DMS79 treated with DMSO at 0.1 percent for 48 hours (cell line): ENCODE data around the gene LAMC2.
"Not testable (repeated sequence)": the region's sequence is repeated elsewhere in the genome, so short reads cannot be mapped to it uniquely, and the experiment has no call there.

Source experiments
- DNase-seq: peaks from one replicate; lab custom pipeline; 2025; lab: John Stamatoyannopoulos, UW

LAMC2 gene

DNA sequence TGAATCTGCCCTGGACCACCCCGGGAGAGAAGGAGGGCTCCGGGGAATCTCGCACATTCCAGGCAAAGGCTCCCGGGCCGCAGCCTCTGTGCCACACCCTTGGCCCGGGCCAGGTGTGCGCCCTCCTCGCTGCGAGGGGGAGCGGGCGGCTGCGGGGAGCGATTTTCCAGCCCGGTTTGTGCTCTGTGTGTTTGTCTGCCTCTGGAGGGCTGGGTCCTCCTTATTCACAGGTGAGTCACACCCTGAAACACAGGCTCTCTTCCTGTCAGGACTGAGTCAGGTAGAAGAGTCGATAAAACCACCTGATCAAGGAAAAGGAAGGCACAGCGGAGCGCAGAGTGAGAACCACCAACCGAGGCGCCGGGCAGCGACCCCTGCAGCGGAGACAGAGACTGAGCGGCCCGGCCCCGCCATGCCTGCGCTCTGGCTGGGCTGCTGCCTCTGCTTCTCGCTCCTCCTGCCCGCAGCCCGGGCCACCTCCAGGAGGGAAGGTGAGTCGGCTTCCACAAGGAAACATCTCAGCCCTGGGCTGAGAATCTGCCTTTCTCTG lies at the start of gene LAMC2:
TSS of gene LAMC2 (plus strand) at position 324 of the 550 bp plus-strand sequence. CDS start at position 413, 89 bp downstream.
- DNase-seq = peak; percentile 74

DNA sequence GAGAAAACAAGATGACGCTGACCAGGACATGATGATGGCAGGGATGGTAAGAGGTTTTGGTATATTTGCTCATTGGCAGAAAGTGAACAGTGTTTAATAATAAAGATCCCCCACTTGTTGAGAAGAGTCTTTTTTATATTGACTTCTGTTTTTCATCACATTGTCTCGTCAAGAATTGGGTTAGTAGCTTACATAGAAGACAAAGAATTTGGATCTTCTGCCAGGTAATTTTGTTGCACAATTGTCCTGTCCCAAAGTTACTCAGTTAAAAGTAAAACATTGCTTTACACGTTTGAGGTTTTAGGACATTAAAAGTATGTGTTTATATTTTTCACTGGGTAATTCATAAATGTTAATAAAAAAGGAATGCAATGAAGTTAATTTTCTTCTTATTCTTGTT lies 48.3 kb upstream of the LAMC2 start:
- DNase-seq = no peak

DNA sequence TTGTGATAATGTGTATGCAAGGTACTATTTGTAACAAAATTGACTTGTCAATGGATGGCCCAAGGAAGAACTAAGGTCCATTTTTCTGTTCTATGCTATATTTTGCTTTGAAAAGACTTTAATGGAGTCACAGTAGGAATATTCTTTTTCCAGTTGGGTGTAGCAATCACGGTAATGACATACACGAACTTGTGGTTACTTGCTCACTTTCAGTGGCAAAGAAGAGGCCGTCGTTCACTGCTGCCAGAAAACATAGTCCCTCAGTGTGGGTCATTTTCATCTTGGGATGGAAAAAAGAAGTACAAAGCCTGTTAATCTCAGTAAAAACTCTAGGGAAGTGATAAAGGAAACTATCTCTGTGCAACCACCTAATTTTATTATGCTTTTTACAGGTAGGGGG lies 47.8 kb upstream of the LAMC2 start:
- no peak for DNase-seq

DNA sequence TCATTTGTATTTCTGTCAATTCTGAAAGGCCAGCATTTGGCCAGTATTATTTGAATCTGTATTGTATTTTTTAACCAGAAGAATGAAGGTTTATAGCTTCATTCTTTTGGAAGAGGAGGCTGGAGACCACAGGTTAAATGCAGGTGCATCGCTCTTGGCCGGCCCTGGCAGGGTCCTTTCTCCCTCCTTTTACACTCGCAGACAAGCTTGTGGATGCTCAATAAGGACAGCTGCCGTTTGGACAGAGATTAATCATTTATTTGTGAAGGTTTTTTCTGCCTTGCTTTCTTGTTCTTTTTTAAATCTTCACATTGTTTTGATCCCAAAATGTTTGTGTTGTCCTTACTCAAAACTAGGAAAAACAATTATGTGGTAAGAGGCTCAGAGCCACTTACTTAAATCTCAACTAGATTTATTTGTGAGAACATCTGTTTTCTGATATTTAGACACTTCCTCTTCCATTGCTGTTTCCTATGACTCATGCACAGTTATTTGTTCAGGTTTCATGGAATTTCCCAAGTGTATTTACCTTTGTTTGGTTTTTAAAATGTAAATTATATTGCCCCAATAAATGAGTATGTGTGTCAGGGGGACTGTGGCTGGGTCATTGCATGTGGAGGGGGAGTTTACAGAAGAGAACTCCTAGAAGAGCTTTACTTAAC lies 46.7 kb upstream of the LAMC2 start:
- DNase-seq = no peak

DNA sequence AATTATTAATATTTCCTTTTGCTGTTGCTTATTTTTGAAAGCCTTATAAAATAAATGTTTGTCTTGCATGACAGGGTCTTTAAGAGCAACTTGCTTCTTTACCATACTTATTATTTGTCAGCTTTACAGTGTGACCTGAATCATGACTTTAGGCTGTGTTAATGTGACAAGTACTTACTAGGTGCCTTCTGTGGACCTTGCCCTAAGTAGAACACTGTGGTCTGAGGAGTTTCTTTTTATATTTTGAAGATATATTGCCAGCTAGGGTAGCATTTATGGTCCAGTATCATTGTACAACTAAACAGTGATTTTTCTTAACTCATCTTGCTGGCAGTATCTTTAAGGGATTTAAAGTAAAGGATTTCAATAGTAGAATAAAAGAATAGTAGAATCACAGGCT lies 45.4 kb upstream of the LAMC2 start:
- no peak for DNase-seq

DNA sequence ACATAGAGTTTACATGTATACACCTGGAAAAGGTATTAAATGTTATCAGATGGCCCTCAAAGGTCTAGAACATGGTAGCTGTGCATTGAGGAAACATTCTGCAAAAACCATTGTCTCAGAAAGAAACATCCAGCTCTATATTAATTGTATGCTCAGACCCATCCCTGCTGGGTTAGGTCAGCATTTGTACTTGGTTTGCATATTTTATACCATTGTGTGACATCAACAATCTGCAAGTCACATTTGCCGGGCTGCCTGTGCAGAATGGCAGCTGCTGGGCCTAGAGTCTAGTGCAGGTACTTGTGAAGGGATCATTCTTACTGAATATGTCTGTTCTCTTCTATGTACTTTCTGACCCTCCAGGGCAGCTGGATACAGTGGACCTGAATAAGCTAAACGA lies 43.9 kb upstream of the LAMC2 start:
- no peak for DNase-seq

DNA sequence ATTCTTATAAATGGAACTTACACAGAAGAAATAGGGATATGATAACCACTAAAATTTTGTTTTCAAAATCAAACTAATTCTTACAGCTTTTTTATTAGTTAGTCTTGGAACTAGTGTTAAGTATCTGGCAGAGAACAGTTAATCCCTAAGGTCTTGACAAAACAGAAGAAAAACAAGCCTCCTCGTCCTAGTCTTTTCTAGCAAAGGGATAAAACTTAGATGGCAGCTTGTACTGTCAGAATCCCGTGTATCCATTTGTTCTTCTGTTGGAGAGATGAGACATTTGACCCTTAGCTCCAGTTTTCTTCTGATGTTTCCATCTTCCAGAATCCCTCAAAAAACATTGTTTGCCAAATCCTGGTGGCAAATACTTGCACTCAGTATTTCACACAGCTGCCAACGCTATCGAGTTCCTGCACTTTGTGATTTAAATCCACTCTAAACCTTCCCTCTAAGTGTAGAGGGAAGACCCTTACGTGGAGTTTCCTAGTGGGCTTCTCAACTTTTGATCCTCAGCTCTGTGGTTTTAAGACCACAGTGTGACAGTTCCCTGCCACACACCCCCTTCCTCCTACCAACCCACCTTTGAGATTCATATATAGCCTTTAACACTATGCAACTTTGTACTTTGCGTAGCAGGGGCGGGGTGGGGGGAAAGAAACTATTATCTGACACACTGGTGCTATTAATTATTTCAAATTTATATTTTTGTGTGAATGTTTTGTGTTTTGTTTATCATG lies 42.3 kb upstream of the LAMC2 start:
- DNase-seq = no peak

DNA sequence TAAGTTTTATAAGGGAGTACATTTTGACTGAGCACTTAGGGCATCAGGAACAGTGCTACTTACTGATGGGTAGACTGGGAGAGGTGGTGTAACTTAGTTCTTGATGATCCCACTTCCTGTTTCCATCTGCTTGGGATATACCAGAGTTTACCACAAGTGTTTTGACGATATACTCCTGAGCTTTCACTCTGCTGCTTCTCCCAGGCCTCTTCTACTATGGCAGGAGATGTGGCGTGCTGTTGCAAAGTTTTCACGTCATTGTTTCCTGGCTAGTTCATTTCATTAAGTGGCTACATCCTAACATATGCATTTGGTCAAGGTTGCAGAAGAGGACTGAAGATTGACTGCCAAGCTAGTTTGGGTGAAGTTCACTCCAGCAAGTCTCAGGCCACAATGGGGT lies 41.3 kb upstream of the LAMC2 start:
- DNase-seq = no peak

DNA sequence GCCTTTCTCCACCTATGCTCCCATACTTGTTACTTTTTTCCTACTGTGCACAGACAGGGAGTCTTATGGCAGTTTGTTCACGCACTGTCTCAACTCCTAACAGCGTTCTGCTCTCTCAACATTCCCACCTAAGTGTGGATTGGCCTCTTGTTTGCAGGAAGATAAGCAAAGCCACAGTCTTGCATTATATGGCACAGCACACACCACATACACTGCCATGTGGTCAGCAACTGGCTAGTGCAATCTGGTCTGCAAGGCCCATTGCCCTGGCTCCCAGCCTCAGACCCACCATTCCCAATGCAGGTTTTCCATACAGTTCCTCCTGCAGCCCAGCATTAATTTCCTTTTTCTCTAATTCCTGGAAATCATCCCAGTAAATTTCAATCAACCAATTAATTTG lies 38.3 kb upstream of the LAMC2 start:
- DNase-seq = no peak

DNA sequence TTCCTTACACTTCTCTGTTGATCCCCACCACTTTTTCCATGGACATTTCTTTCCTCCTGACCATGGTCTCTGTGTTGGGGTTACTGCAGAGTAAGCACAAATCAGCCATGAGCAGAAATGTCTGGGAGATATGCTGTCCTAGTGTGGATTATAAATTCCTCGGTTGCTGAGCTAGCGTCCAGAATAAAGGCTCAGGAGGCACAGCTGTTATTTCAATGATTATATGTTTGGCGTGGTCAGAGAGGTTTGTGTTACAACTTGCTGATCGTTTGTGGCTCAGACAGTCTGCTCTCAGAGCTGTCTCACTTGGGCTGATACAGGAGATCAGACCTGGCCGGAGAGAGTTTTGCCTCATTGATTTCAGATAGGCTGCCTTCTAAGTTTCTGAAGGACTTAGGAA lies 37.5 kb upstream of the LAMC2 start:
- no peak for DNase-seq

DNA sequence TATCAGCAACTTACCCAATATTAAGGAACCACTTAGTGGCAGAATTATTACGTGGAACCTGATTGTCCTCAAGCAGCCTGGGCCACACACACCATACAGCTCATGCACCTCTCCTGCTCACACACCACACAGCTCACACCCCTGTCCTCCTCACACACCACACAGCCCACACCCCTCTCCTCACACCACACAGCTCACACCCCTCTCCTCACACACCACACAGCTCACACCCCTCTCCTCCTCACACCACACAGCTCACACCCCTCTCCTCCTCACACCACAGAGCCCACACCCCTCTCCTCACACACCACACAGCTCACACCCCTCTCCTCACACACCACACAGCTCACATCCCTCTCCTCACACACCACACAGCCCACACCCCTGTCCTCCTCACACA lies 36.8 kb upstream of the LAMC2 start:
- DNase-seq = no peak

DNA sequence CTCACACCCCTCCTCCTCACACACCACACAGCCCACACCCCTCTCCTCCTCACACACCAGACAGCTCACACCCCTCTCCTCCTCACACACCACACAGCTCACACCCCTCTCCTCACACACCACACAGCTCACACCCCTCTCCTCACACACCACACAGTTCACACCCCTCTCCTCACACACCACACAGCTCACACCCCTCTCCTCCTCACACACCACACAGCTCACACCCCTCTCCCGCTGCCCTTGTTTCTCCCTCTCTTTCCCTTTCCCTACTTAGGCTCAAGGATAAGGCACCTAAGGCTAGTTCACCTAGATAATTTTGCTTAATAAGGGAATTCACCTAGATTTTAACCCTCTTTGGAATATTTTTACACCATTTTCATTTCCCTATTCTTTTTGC lies 36.0 kb upstream of the LAMC2 start:
- DNase-seq = not testable (repeated sequence)

DNA sequence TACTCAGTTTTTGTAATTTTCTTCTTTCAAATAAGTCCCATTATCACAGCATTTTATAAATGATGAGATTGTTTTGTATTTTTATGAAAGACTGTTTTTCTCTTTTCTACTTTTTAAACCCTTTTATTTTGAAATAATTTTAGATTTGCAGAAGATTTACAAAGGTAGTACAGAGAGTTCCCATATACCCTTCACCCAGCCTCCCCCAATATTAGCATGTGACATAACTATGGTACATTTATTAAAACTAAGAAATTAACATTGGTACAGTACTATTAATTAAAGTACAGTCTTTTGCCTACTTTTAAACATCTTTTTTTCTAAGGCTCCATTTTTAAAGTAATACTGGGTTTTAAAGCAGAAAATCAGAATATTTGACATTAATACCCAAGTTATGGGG lies 35.6 kb upstream of the LAMC2 start:
- no peak for DNase-seq

DNA sequence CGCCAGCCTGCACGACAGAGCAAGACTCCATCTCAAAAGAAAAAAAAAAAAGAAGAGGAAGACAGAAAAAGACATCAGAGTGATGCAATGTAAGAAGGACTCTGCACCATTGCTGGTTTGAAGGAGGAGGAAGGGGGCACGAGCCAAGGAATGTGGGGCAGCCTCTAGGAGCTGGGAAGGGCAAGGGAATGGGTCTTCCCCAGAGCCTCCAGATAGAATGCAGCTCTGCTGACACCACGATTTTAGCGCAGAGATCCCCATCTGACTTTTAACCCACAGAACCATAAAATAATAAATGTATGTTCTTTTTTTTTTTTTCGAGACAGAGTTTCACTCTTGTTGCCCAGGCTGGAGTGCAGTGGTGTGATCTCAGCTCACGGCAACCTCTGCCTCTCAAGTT lies 33.9 kb upstream of the LAMC2 start:
- DNase-seq = no peak

DNA sequence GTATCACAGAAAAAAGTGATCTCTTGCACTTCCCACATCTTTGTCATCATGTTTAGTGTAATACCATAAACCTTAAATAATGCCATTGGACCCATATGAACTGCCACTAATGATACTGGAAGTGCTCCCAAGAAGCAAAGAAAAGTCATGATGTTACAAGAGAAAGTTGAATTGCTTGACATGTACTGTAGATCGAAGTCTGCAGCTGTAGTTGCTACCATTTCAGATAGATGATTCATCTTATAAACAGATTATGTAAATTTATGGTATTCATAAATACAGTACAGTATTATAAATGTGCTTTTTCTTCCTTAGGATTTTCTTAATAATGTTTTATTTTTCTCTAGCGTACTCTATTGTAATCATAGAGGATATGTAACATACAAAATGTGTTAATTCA lies 30.1 kb upstream of the LAMC2 start:
- no peak for DNase-seq

DNA sequence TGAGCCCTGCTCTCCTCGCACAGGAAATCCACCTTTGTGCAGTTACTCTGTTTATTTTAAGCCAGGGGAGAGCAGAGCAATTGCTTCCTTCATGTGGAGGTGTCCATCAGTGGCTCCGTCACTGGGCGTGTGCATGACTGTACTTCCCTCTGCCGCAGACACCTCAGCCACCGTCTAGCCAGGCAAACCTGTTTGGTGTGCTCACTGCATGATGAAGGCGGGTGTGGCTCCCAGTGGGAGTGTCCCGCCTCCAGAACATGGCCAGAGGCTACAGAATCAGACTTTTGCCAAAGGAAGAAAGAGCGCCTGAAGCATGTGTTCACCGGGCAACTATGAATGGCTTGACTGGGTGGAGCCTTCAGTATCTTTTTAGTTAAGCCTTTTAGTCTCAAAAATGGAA lies 26.1 kb upstream of the LAMC2 start:
- DNase-seq = peak; percentile 1

DNA sequence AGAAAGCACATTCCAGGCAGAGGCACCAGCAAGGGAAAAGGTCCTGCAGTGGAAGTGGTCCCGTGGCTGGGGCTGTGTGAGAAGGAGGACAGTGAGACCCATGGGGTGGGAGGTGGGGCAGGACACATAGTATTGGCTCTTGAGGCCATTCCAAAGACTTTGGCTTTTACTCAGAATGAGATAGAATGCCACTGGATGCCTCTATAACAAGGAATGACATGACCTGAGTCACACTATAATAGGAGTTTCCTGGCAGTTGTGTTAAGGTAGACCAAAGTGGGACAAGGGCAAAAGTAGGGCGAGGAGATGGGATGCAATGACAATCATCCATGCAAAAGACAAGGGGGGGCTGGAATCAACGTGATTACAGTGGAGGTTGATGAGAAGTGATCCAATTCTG lies 24.7 kb upstream of the LAMC2 start:
- DNase-seq = no peak

DNA sequence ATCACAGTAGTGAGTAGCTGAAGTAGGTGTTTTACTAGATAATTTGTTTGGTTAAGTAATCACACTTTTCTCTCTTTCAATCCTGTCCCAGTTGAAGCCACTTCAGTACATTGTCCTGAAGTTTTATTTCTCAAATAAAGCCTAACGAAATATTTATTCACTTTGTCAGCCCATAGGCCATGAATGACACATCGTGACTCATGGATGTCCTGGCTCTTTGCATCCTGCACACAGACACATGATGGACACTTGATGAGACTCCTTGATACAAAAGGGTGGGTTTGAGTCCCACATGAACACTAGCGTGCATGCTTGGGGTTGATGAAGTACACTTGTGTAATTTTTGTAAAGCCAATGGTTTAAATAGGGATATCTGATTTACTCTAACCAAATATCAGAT lies 22.7 kb upstream of the LAMC2 start:
- no peak for DNase-seq

DNA sequence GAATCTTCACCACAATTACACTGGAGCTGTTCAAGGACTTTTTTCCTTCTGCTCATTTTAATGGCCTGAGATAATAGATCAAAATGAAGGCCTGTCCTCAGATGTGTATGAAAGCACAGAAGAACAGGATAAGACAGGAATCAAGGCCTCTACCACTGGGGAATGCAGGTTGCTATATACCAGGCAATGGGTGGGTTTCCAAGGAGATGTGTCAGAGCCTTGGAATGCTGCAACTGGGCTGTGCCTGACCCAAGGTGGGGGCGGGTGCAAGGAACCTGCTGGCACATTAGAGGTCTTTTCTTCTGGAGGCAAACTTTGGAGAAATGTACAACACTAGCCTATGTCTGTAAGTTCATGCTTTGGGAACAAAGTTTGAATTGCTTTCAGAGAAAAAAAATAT lies 21.7 kb upstream of the LAMC2 start:
- DNase-seq = no peak

DNA sequence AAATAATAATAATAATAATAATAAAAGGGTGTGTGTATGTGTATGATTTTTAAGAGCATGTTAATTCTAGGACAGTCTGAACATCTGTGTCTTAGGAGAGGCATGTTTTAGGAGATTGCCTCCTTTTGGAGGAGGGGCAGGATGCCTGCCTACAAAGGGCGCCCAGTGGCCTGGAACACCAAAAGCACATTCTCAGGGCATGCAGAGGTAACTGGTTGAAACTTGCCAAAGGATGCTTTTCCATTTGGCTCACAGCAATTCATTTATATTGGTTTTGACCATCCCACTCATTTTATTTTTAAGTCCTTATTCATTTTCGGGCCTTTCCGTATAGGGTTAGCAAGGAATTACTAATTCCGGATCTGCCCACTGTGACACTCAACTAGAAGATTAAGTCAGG lies 21.1 kb upstream of the LAMC2 start:
- no peak for DNase-seq

DNA sequence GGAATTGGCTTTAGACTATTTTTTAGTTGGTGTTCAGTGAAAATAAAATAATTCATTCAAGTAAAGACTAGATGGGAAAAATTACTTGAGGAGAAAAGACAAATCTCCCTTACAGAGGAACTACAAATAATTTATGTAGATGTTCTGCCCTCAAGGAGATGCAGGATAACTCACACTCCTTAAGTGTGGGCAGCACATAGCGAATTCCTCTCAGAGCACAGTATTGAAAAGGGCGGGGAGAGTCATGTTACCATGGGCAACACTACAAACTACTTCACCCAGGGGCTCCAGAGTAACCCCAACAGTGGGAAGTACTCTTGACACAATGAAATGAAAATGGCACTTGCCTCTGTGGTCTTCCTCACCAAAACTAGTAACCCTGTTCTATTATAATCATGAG lies 20.6 kb upstream of the LAMC2 start:
- DNase-seq = no peak

DNA sequence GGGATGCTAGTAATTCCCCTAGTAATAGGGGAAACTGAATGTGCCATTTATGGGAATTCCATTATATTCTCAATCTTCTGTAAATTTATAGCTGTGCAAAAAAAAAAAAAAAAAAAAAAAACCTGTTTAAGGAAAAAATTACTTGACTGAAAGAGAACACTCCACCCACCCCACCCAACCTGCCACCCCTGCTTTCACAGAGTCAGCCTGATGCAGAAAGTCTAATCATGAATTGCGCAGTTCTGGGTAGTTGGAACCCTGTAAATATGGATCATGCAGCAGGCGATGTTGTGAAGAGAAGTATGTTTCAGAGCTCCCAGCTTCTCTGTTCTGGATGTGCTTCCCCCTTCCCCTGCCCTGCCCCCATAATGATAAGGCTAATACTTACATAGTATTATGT lies 19.6 kb upstream of the LAMC2 start:
- no peak for DNase-seq

DNA sequence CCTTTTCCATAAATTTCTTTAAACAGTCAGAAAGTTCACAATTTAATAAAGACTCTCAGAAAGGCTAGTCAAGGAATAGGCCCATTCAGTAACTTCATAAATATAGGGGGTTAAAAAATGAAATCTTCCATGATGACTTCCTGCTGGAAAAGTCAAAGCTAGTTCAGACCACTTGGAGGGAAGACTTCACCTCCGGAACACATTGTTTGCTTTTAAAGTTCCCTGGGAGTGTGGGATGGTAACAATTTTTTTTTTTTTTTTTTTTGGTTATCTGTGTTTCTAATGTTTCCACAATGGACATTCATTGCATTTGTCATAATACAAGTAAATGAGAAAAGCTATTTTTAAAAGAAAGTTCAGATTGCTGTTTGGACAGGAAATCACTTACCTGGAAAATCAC lies 18.4 kb upstream of the LAMC2 start:
- DNase-seq = no peak

DNA sequence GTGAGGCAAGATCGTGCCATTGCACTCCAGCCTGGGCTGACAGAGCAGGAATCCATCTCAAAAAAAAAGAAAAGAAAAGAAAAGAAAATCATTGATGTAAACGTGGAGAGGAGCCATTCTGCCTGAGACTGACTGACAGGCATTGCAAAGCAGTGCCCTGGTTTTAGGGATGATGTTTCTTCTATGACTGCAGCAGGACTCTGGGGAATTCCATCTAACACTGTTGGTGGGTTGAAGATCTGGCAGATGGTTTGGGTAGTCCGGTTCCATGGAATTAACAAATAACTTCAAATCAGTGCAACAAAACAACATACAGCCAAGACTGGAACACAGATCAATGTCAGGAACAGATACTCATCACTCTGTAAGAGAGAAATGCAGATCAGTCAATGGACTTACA lies 17.8 kb upstream of the LAMC2 start:
- DNase-seq = no peak
